NCI-H2107 treated with DMSO at 0.1 percent for 48 hours (cell line): ENCODE results near the gene FOLR2.

Experiments used
- DNase-seq: peaks from one replicate; lab custom pipeline; 2025; ENCODE audit not compliant: unreplicated experiment; lab: John Stamatoyannopoulos, UW

Gene FOLR2

GRCh38 chr11:72229336-72229924 lies 12.8 kb downstream of the FOLR2 start:
- no peak for DNase-seq

- no peak for DNase-seq
Observed at GRCh38 chr11:72229925-72230763, 13.6 kb downstream of the FOLR2 start.

DNA sequence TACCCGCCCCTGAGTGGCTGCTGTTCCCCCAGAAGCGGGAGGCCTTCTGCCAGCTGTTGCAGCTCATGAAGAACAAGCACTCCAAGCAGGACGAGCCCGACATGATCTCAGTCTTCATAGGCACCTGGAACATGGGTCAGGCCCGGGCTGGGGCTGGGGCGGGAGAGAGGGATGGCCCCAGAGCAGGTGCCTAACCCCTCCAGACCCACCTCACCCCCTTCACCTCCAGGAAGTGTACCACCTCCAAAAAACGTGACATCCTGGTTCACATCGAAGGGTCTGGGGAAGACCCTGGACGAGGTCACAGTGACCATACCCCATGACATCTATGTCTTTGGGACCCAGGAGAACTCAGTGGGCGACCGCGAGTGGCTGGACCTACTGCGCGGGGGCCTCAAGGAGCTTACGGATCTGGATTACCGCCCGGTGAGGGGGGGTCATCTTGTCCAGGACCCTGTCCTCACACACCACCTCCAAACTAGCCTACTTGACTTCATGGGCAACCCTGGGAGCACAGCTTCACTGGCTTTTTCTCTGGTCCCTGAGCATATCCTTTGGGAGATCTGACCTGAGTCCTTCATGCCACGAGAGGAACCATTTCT lies 14.3 kb downstream of the FOLR2 start:
- no peak for DNase-seq

DNA sequence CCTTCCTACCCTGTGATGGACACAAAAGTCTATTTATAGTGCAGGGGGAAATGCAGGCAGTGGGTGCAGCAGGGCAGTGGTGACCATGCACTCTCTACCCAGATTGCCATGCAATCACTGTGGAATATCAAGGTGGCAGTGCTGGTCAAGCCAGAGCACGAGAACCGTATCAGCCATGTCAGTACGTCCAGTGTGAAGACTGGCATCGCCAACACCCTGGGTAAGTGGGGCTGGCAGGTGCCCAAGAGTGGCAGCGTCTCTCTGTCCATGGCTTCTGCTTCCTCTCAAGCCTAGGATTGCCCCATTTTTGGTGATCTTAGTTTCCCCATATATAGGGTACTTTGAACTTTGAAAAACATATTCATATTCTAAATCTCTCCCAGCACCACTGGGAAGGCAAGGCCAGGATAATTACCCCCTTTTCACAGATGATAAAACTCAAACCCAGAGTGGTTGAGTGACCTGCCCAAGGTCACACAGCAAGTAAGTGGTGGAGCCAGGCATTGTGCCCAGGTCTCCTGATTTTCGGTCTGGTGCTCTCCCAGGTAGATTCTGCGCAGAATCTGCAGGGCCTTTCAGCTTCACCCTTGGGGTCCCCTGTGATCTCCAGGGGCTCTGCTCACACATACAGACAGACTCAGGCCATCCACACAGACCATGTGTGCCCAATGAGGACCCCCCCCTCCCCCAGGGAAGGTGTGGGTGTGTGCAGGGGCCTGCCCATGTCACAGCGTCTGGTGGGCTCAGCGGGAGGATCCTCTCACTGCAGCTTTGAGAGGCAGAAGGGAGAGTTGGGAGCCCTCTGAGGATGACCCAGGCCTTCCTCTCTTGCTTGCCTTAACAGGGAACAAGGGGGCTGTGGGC lies 15.0 kb downstream of the FOLR2 start:
- no peak for DNase-seq

GRCh38 chr11:72232260-72233055 lies 15.9 kb downstream of the FOLR2 start:
- DNase-seq = no peak

GRCh38 chr11:72233056-72233772 lies 16.6 kb downstream of the FOLR2 start:
- no peak for DNase-seq

DNA sequence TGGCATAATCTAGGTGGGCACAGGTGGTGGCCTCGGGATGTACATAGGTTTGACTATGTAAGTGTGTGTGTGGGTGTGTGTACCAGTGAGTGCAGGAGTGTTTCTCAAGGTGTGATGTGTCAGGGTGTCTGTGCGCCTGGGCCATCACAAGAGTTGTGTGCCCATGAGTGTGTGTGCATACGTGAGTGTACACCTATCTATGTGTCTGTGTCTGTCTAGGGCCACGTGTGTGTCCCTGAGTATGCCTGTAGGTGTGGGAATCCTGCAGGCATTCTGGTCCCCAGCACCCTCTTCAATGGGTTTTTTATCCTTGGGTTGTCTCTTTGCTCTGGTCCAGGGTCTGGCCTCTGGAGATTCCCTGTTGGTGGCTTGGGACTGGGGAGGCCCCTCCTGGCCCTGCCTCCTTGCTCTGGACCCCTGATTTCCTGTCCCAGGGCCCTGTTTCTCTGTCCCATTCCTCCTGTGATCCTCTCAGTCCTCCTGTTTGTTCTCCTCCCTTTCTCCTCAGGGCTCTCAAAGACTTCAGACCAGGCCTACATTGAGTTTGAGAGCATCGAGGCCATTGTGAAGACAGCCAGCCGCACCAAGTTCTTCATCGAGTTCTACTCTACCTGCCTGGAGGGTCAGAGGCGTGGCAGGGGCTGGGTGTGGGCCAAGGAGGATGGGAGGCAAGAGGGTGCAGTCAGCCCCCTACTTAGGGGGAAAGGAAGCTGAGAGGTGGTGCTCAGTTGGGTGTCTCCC lies 17.3 kb downstream of the FOLR2 start:
- DNase-seq = no peak

DNA sequence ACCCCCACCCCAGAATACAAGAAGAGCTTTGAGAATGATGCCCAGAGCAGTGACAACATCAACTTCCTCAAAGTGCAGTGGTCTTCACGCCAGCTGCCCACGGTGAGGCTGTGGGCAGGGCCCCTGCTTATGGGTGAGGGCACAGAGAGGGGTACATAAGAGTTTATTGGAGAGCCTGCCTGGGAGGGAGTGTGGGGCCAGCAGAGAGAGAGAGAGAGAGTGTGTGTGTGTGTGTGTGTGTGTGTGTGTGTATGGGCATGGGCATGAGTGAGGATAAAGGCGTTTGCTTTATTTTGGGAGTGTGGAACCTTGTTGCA lies 17.9 kb downstream of the FOLR2 start:
- no peak for DNase-seq

- DNase-seq = no peak
Observed at GRCh38 chr11:72234920-72235319, 18.3 kb downstream of the FOLR2 start.

DNA sequence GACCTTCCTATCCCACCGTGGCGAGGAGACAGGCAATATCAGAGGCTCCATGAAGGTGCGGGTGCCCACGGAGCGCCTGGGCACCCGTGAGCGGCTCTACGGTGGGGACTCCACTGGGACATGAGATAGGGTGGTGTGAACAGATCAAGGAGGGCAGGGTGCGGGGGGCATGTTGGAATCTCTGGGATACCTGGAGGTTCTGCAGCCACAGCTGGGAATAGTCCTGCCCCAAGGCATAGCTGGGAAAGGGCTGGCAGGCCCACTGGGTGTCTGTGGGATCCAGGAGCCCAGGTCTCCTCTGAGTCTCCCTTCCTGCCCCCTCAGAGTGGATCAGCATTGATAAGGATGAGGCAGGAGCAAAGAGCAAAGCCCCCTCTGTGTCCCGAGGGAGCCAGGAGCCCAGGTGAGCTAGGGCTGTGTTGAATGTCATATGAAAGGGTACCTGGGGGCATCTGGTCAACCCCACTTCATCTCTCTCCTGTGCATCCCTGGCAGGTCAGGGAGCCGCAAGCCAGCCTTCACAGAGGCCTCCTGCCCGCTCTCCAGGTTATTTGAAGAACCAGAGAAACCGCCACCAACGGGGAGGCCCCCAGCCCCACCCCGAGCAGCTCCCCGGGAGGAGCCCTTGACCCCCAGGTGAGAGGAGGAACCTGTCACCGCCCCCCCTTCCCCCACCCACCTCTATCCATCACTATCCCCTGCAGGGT lies 18.9 kb downstream of the FOLR2 start:
- no peak for DNase-seq

DNA sequence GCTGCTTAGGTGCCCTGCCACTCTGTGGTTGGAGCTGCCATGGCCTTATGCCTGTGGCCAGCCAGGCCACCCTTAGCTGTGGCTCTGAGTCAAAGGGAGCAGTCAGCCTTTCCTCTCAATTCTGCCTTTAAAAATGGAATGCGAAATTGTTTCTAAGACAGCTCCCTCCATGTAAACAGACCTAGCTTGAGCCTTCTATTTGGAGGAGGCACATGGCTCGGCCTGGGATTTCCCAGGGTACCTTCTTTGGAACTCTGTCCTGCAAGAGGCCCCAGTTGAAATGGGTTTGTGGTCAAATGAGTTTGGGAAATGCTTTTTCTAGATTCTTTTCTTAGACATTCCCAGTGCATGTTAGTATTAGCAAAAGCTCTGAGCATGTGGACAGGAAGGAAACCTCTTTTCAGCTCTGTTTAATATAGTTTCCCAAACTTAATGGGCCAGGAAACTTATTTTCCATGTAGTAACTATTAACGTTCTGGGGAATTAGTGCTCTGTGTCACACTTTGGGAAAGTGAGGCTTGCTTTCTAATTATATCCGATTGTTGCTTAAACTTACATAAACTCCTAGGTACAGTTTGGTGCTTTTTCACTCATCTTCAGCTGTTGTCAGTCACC lies 19.6 kb downstream of the FOLR2 start:
- no peak for DNase-seq

- no peak for DNase-seq
Observed at GRCh38 chr11:72236774-72237111, 20.1 kb downstream of the FOLR2 start.

GRCh38 chr11:72237112-72237931 lies 20.7 kb downstream of the FOLR2 start:
- DNase-seq = no peak

DNA sequence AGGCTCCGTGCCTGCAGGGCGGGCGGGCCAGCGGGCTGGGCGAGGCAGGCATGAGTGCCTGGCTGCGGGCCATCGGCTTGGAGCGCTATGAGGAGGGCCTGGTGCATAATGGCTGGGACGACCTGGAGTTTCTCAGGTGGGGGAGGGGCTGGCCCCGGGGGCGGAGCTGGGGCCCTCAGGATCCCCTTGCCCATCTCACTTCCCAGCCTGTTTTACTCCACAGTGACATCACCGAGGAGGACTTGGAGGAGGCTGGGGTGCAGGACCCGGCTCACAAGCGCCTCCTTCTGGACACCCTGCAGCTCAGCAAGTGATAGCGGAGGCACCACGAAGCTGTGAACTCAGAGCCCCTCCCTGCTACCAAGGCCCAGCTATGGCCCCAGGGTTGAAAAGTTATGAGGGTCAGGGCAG lies 21.5 kb downstream of the FOLR2 start:
- DNase-seq = peak; percentile 17

- no peak for DNase-seq
Observed at GRCh38 chr11:72238492-72239312, 22.1 kb downstream of the FOLR2 start.

DNA sequence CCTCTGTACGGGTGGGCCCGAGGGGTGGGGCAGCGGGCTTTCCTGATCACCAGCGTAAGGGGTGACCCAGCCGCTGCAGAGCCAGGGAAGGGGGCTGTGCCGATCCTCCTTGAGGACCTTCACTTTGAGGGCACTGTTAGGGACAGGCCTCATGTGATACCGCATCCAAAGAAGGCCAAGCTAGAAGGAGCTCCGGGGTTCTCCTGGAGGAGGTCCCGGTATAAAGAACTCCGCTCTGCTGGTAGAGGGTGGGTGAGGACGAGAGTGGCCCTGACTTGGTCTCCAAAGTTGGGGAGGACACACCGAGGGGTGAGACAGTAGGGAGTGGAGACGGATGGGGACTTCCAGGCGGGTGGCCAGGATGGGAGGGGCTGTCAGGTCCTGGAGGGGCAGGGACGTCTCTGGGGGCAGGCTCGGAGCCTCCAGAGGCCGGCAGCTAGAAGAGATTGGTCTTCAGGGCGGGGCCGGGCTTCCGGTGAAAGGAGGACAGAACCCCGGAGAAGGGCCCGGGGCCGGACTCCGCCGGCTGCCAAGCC lies 22.8 kb downstream of the FOLR2 start:
- DNase-seq = no peak
